ENCODE measurements around the gene C16orf87. TPM values are rescaled to one million over a fixed set of nuclear protein-coding genes. Genes with fewer than 3 reads are reported as not detected.

Gene C16orf87
- total RNA-seq, 4 donors from 2014 or later = 5.7 to 7.6 (median 7.0) TPM

- H3K9me3 ChIP-seq = no peaks in the 10 kb centered on the region
- no peaks in the 10 kb centered on the region for H3K27me3 ChIP-seq
- 70 to 71% methylated on average over 3 of the region's 3 CpGs for WGBS, 2 donors
- DNase-seq = no peak
- no peaks in the 10 kb centered on the region for H3K4me1 ChIP-seq
- H3K36me3 ChIP-seq = no peaks in the 10 kb centered on the region
- no peak overlapping the region for H3K27ac ChIP-seq
- TF ChIP-seq, protein P1, sequence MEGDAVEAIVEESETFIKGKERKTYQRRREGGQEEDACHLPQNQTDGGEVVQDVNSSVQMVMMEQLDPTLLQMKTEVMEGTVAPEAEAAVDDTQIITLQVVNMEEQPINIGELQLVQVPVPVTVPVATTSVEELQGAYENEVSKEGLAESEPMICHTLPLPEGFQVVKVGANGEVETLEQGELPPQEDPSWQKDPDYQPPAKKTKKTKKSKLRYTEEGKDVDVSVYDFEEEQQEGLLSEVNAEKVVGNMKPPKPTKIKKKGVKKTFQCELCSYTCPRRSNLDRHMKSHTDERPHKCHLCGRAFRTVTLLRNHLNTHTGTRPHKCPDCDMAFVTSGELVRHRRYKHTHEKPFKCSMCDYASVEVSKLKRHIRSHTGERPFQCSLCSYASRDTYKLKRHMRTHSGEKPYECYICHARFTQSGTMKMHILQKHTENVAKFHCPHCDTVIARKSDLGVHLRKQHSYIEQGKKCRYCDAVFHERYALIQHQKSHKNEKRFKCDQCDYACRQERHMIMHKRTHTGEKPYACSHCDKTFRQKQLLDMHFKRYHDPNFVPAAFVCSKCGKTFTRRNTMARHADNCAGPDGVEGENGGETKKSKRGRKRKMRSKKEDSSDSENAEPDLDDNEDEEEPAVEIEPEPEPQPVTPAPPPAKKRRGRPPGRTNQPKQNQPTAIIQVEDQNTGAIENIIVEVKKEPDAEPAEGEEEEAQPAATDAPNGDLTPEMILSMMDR (IDR thresholded peaks at IDR 0.05) = no peak
- no peak for TF ChIP-seq POLR2A (IDR thresholded peaks at IDR 0.05)
- intact Hi-C loops (cut with DNase I) = no loop called here
- H3K4me3 ChIP-seq = no peak overlapping the region
Measured at GRCh38 chr16:46774743-46775177, 56.2 kb downstream of the C16orf87 start.

DNA sequence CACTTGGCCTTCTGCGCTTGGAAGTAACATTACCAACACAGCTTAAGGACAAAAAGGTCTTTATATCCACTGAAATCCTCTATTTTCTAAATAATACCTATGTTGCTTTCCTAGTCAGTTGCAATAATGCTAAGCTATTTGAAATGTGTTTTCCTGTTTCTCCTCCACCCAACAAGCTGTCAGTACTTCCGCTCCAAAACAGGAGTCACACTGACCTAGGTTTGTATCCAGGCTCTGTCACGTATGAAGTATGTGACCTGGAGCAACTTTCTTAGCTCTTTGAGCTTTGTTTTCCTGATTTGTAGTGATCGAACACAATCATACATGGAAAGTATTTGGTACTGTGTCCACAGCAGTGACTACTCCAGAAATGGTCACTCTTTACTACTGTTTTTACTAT, 58.5 kb downstream of the C16orf87 start:
- H3K36me3 ChIP-seq = no peaks in the 10 kb centered on the region
- H3K27ac ChIP-seq = no peak overlapping the region
- H3K27me3 ChIP-seq = no peaks in the 10 kb centered on the region
- 83 to 85% methylated on average over 4 of the region's 4 CpGs for WGBS, 2 donors
- intact Hi-C loops (cut with DNase I) = no loop called here
- no peak overlapping the region for H3K4me3 ChIP-seq
- H3K4me1 ChIP-seq = no peaks in the 10 kb centered on the region
- no peaks in the 10 kb centered on the region for H3K9me3 ChIP-seq
- TF ChIP-seq, protein P1 (IDR thresholded peaks at IDR 0.05) = no peak
- TF ChIP-seq POLR2A (IDR thresholded peaks at IDR 0.05) = no peak
- no peak for DNase-seq

DNA sequence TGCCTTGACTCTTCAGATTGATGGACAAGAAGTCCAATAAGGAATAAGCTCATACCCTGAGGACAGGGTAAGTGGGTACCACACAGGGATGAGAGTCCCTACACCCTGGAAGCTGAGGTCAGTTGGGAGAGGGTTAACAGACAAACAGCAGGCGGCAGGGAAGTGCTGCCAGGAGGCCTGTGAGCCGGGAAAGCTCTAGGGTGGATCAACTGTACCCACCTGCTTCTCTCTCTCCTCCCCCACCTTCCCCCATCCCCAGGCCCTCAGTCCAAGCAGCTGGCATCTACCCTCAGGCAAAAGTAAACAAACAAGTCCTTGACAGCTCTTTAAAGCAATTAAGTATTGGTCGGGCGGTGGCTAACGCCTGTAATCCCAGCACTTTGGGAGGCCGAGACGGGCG, 62.2 kb downstream of the C16orf87 start:
- intact Hi-C loops (cut with DNase I) = no loop called here
- no peaks in the 10 kb centered on the region for H3K9me3 ChIP-seq
- DNase-seq = no peak
- 65% methylated on average over 8 of the region's 8 CpGs for whole genome bisulfite sequencing, 2 donors
- H3K27me3 ChIP-seq = no peaks in the 10 kb centered on the region
- no peaks in the 10 kb centered on the region for H3K36me3 ChIP-seq
- H3K4me1 ChIP-seq = no peaks in the 10 kb centered on the region
- H3K27ac ChIP-seq = no peak overlapping the region
- TF ChIP-seq POLR2A (IDR thresholded peaks at IDR 0.05) = no peak
- TF ChIP-seq, protein P1 (IDR thresholded peaks at IDR 0.05) = no peak
- no peak overlapping the region for H3K4me3 ChIP-seq

DNA sequence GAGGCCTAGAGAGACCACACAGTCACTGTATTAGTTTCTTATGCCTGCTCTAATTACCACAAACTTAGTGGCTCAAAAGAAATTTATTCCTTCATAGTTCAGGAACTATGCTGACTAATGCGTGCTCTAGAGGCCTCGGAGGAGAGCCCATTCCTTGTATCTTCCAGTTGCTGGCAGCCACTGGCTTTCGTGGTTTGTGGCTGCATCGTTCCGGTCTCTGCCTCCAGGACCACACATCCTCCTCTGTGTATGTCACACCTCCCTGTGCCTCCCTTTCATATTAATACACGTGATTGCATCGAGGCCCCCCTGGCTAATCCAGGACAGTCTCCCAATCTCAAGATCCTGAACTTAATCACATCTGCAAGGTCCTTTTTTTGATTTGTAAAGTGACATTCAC, 65.9 kb downstream of the C16orf87 start:
- Histone ChIP-seq H3K27me3 (peaks cover 0 to 3% (median 0%) of the 10 kb centered on the region in 4 donors), H3K9me3 (no peaks in the 10 kb centered on the region), H3K4me3 (no peak overlapping the region), H3K36me3 (no peaks in the 10 kb centered on the region), H3K27ac (no peak overlapping the region), H3K4me1 (peaks cover 0 to 4% (median 0%) of the 10 kb centered on the region in 3 donors)
- TF ChIP-seq, protein P1 (IDR thresholded peaks at IDR 0.05) = no peak
- no peak for TF ChIP-seq POLR2A (IDR thresholded peaks at IDR 0.05)
- WGBS, 2 donors = 67 to 74% methylated on average over 7 of the region's 7 CpGs
- no peak for DNase-seq
- intact Hi-C loops (cut with DNase I) = no loop called here

GRCh38 chr16:46763147-46763546, 67.8 kb downstream of the C16orf87 start:
- intact Hi-C loops (cut with DNase I) = no loop called here
- TF ChIP-seq, protein P1 (IDR thresholded peaks at IDR 0.05) = no peak
- TF ChIP-seq POLR2A (IDR thresholded peaks at IDR 0.05) = no peak
- Histone ChIP-seq H3K27ac (no peak overlapping the region), H3K4me1 (peaks cover 0 to 4% (median 0%) of the 10 kb centered on the region in 3 donors), H3K9me3 (no peaks in the 10 kb centered on the region), H3K27me3 (peaks cover 0 to 21% (median 0%) of the 10 kb centered on the region in 4 donors), H3K36me3 (no peaks in the 10 kb centered on the region), H3K4me3 (no peak overlapping the region)
- no peak for DNase-seq
- 45 to 70% methylated on average over 4 to 11 of the region's 12 CpGs for WGBS, 2 donors
